ENCODE measurements around the gene NTRK3.

NTRK3 gene

DNA sequence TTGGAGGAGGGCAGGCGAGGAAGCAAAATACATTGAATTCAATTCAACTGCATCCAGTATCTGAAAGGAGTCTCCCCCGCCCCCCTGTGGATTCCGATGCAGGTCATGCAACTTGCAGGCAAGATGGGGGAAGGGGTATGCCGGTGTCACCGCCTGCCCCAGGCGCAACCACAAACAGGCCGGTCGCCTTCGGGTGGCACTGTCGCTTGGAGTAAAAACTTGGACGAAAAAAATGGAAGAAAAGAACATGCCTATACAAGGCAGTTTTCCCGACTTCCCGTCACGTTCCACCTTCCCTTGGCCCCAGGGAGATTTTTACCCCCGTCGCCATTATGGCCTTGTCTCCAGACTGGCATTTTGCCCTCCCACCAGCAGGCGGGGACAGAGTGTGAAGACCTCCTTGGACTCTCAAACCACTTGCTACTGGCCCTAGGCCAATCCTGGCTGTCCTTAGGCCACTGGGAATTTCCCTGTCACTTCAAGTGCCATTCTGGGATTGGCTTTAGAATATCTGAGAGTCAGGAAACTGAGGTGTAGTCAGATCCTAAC lies 1.6 kb upstream of the NTRK3 start:
- peak; percentile 33 for DNase-seq (ENCODE audit: extremely low spot score)
- TF ChIP-seq CTBP1 (IDR thresholded peaks at IDR 0.05; ENCODE audit: borderline replicate concordance) (no peak), SUZ12 (IDR thresholded peaks at IDR 0.05) (no peak), LEF1 (IDR thresholded peaks at IDR 0.05; ENCODE audit: borderline replicate concordance) (no peak), FOXA1 (IDR thresholded peaks at IDR 0.05) (no peak), ARNT (IDR thresholded peaks at IDR 0.05) (no peak), BHLHE40 (IDR thresholded peaks at IDR 0.05; ENCODE audit: borderline replicate concordance) (no peak), L3MBTL2 (conservative IDR thresholded peaks at IDR 0.05) (no peak), TARDBP (IDR thresholded peaks at IDR 0.05) (no peak), ELF4 (IDR thresholded peaks at IDR 0.05) (no peak), FOXK2 (IDR thresholded peaks at IDR 0.05) (no peak), NFRKB (IDR thresholded peaks at IDR 0.05) (no peak), SP1 (IDR thresholded peaks at IDR 0.05) (no peak), FOXM1 (IDR thresholded peaks at IDR 0.05; ENCODE audit: borderline replicate concordance) (no peak), ZNF384 (IDR thresholded peaks at IDR 0.05) (no peak), HDGF (IDR thresholded peaks at IDR 0.05; ENCODE audit: borderline replicate concordance) (no peak)
- TF ChIP-seq, protein P1, sequence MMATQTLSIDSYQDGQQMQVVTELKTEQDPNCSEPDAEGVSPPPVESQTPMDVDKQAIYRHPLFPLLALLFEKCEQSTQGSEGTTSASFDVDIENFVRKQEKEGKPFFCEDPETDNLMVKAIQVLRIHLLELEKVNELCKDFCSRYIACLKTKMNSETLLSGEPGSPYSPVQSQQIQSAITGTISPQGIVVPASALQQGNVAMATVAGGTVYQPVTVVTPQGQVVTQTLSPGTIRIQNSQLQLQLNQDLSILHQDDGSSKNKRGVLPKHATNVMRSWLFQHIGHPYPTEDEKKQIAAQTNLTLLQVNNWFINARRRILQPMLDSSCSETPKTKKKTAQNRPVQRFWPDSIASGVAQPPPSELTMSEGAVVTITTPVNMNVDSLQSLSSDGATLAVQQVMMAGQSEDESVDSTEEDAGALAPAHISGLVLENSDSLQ (IDR thresholded peaks at IDR 0.05) = no peak
- POLR2A ChIA-PET = no interaction called here
- CTCF ChIA-PET = interaction anchor here (0.6 kb wide), 1 partner anchor 204 kb away, joined by 3 read pairs; no protein-coding TSS in a partner anchor

DNA sequence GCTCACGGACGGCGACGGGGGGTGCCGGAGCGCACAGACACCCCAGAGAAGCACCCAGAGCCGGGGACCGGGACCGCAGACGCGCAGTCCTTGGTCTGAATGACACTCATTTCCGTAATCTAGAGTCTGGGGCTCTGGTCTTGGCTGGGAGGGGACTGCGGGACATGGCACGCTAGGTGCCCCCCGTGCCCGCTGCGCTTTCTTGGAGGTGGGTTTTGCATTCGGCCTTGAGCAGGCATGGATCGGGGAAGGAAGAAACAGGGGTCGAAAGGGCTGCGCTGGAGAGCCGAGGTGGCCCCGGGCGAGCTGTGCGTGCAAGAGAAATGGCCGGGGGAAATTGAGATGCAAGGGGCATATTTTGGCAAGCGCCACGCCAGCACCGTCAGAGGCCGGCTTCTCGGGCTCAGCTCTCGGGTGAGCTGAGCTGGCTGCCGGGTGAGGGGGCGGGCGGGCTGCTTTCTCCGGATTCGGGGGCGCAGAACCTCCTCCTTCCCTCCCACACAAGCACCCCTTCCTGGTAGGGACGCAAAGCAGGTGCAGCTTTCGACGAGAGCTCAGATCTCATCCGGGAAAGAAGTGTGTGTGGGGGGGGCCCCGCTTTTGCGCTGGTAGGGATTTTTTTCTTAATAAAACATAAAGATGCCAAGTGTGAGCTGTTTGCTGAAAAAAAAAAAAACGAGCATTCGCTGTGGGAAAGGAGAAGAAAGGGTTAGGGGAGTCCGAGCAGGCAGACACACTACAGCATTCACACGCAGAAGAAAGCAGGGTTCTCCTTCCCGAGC lies 963 bp upstream of the NTRK3 start:
- ChIA-PET CTCF (interaction anchor here (0.6 kb wide), 1 partner anchor 205 kb away, joined by 3 read pairs; no protein-coding TSS in a partner anchor), POLR2A (no interaction called here)
- no peak for DNase-seq (ENCODE audit: extremely low spot score)

DNA sequence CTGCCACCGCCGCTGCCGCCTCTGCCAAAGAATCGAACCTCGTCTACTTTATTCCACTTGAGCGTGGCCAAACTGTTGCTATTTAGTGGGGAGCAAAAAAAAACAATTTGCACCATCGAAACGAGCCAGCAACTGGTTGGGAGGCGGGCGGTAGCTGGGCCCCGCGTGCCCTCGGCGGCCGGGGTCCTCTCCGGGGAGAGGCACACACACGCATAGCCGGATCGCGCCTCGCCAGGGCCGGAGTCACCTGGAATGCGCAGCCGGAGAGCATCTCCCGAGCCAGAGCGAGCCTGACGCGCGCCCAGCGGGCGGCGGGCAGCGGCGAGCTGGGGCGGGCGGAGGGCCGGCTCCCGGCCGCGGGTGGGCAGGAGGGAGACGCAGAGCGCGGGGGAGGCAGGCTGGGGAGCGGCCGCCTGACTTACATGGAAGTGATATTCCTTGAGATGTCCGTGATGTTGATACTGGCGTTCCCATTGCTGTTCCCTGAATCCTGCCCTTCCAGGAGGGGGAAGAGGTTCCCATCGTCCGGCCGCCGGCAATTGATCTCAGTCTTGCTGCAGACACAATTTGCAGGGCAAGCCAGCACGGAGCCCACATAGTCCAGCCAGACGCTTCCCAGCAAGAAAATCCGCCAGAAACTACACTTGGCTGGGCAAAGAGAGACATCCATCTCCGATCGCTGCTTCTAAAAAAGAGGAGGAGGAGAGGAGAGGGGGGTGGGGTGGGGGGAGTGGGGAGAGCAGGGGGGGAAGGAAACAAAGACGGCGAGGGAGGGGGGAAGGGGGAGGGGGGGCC lies 858 bp downstream of the NTRK3 start:
- DNase-seq (ENCODE audit: extremely low spot score) = peak; percentile 43
- POLR2A ChIA-PET = interaction anchor here (0.6 kb wide), 1 partner anchor 65 kb away, joined by 3 read pairs; no protein-coding TSS in a partner anchor
- CTCF ChIA-PET = interaction anchor here (0.7 to 1.6 kb wide), 2 partner anchors 136 to 199 kb away, joined by 3 to 4 read pairs; no protein-coding TSS in a partner anchor
- TF ChIP-seq FOXA1 (IDR thresholded peaks at IDR 0.05) (no peak), BHLHE40 (IDR thresholded peaks at IDR 0.05; ENCODE audit: borderline replicate concordance) (no peak), SUZ12 (IDR thresholded peaks at IDR 0.05) (no peak), ELF4 (IDR thresholded peaks at IDR 0.05) (no peak), HDGF (IDR thresholded peaks at IDR 0.05; ENCODE audit: borderline replicate concordance) (no peak), TARDBP (IDR thresholded peaks at IDR 0.05) (no peak), SP1 (IDR thresholded peaks at IDR 0.05) (no peak), FOXK2 (IDR thresholded peaks at IDR 0.05) (no peak), ARNT (IDR thresholded peaks at IDR 0.05) (no peak), ZNF384 (IDR thresholded peaks at IDR 0.05) (no peak), FOXM1 (IDR thresholded peaks at IDR 0.05; ENCODE audit: borderline replicate concordance) (no peak), NFRKB (IDR thresholded peaks at IDR 0.05) (no peak), CTBP1 (IDR thresholded peaks at IDR 0.05; ENCODE audit: borderline replicate concordance) (no peak), L3MBTL2 (conservative IDR thresholded peaks at IDR 0.05) (no peak), LEF1 (IDR thresholded peaks at IDR 0.05; ENCODE audit: borderline replicate concordance) (no peak)
- TF ChIP-seq, protein P1 (IDR thresholded peaks at IDR 0.05) = no peak

More for the DNA sequence above, 963 bp upstream of the NTRK3 start:
- TF ChIP-seq LEF1 (IDR thresholded peaks at IDR 0.05; ENCODE audit: borderline replicate concordance) (no peak), FOXK2 (IDR thresholded peaks at IDR 0.05) (no peak), ELF4 (IDR thresholded peaks at IDR 0.05) (no peak), CTBP1 (IDR thresholded peaks at IDR 0.05; ENCODE audit: borderline replicate concordance) (no peak), HDGF (IDR thresholded peaks at IDR 0.05; ENCODE audit: borderline replicate concordance) (no peak), TARDBP (IDR thresholded peaks at IDR 0.05) (no peak), ARNT (IDR thresholded peaks at IDR 0.05) (no peak), L3MBTL2 (conservative IDR thresholded peaks at IDR 0.05) (no peak), FOXA1 (IDR thresholded peaks at IDR 0.05) (no peak), SUZ12 (IDR thresholded peaks at IDR 0.05) (no peak), ZNF384 (IDR thresholded peaks at IDR 0.05) (no peak), NFRKB (IDR thresholded peaks at IDR 0.05) (no peak), FOXM1 (IDR thresholded peaks at IDR 0.05; ENCODE audit: borderline replicate concordance) (no peak), BHLHE40 (IDR thresholded peaks at IDR 0.05; ENCODE audit: borderline replicate concordance) (no peak), SP1 (IDR thresholded peaks at IDR 0.05) (no peak)
- TF ChIP-seq, protein P1 (IDR thresholded peaks at IDR 0.05) = no peak

DNA sequence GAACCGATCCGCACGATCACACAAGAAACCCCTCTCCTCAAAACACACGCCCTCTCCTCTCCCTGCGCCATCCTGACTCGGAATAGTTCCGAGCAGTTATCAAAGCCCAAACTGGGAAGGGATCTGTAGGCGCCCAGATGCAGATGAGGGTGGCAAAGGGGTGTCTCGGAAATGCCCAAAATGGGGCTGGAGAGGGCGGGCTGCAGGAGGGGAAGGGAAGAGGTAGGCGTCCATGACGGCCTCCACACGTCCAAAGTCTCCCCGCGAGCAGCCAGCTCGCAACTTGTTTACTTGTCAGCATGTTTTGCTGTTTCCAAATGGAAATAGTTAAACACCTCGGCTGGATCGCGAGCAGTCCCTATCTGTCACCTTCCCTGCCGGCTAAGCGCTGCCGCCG lies 1.5 kb downstream of the NTRK3 start:
- no peak for DNase-seq (ENCODE audit: extremely low spot score)
- ChIA-PET POLR2A (no interaction called here), CTCF (interaction anchor here (1.6 kb wide), 1 partner anchor 200 kb away, joined by 3 read pairs; no protein-coding TSS in a partner anchor)
- no peak for TF ChIP-seq L3MBTL2 (conservative IDR thresholded peaks at IDR 0.05)
- no peak for TF ChIP-seq SP1 (IDR thresholded peaks at IDR 0.05)
- no peak for TF ChIP-seq ELF4 (IDR thresholded peaks at IDR 0.05)
- TF ChIP-seq HDGF (IDR thresholded peaks at IDR 0.05; ENCODE audit: borderline replicate concordance) = no peak
- no peak for TF ChIP-seq CTBP1 (IDR thresholded peaks at IDR 0.05; ENCODE audit: borderline replicate concordance)
- no peak for TF ChIP-seq NFRKB (IDR thresholded peaks at IDR 0.05)
- no peak for TF ChIP-seq ZNF384 (IDR thresholded peaks at IDR 0.05)
- TF ChIP-seq FOXM1 (IDR thresholded peaks at IDR 0.05; ENCODE audit: borderline replicate concordance) = no peak
- TF ChIP-seq FOXK2 (IDR thresholded peaks at IDR 0.05) = no peak
- TF ChIP-seq, protein P1 (IDR thresholded peaks at IDR 0.05) = no peak
- TF ChIP-seq TARDBP (IDR thresholded peaks at IDR 0.05) = no peak
- TF ChIP-seq SUZ12 (IDR thresholded peaks at IDR 0.05) = no peak
- no peak for TF ChIP-seq ARNT (IDR thresholded peaks at IDR 0.05)
- no peak for TF ChIP-seq BHLHE40 (IDR thresholded peaks at IDR 0.05; ENCODE audit: borderline replicate concordance)

Measured in HEK293T (cell line).